Smooth muscle cell of the brain vasculature (primary cell): Measurements from ENCODE around the gene HOXA2.

Source experiments
- DNase-seq: peaks from one replicate; pipeline ENCODE4 v3.0.0-alpha.2; 2012; ENCODE audit warnings: low read depth, low spot score

The HOXA2 gene

DNA sequence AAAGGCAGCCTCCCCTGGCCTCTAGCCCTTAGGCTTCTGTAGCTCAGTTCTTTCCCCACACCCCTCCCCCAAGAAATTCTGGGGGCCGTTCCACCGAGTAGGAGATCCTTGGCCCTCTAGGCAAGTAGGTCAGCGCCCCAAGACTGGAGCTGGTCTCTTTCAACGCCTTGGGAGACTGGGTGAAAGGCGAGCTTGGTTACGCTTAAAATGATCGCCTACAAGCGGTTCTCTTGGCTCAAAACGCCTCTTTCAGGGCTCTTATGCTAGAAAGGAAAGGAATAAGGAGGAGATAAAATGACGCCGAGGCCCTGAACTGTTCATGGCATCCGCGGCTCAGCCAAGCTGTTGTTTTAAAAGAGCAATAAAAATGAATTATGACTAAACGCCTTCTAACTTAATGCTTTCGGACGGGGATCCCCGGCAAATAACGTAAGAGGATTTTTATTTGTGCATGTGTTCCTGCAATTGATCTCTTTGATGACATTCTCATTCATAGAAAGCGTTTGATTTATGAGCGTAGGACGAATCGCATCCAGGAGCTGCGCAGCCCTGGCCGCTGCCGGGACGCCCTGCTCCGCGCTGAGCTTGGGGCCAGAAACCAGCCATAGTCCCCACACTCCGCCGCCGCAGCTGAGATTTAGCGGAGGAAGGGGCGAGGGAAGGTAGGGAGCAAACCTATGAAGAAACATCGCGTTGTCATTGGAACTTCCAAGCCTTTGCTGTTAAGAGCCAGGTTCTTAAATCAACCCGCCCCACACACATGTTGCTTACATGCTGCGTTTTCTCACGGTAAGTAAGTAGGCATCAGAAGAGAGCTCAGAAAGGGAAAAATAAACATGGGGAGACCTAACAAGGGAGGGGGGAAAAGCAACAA lies 3.7 kb downstream of the HOXA2 start:
- DNase-seq = no peak

DNA sequence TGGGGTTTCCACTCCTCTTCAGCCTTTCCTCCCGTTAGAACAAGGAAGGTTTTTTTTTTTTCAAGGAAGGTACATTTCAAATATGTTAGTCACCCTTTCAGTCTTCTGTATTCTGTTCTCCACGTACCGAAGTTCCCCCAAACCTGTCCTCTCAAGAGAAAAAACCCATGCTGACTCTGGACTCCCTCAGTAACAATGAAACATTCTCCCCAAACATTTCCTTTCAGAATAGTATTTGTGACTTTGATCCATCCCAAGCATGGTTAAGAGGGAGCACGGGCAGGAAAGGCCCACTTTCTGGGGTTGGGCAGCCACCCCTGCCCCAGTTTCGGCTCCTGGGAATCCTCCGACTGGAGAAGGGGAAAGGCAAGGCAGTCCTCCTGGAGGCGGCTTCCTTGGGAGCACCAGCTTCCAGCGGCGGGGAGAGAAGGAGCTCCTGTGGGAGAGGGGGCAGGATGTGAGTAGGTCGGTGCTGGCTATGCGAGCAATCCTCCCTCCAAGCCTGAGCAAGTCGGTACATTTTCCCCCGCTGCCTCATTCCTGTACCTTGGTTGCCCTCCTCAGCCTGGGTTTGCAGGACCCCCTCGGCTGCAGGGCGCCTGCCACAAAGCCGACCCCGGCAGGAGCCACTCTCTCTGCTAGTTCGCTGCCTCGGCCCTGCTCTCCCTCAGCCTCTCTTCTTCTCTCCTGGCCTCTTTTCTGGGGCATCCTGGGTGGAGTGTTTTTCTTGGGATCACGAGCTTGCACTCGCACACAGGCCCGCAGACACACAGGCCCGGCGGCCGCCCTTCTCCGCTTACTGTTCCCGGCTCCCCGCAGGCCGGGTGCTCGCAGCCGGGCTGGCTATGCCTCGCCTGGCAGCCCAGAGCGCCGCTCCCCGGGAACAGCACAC lies 4.6 kb downstream of the HOXA2 start:
- no peak for DNase-seq

- no peak for DNase-seq
Observed at GRCh38 chr7:27096768-27097514, 5.5 kb downstream of the HOXA2 start.

GRCh38 chr7:27095897-27096767 lies 6.4 kb downstream of the HOXA2 start, which contains the start of gene HOXA1:
Gene HOXA1, minus strand, starts transcription at chr7:27096000. Its CDS starts 88 bp downstream, at chr7:27095912.
- DNase-seq = no peak

DNA sequence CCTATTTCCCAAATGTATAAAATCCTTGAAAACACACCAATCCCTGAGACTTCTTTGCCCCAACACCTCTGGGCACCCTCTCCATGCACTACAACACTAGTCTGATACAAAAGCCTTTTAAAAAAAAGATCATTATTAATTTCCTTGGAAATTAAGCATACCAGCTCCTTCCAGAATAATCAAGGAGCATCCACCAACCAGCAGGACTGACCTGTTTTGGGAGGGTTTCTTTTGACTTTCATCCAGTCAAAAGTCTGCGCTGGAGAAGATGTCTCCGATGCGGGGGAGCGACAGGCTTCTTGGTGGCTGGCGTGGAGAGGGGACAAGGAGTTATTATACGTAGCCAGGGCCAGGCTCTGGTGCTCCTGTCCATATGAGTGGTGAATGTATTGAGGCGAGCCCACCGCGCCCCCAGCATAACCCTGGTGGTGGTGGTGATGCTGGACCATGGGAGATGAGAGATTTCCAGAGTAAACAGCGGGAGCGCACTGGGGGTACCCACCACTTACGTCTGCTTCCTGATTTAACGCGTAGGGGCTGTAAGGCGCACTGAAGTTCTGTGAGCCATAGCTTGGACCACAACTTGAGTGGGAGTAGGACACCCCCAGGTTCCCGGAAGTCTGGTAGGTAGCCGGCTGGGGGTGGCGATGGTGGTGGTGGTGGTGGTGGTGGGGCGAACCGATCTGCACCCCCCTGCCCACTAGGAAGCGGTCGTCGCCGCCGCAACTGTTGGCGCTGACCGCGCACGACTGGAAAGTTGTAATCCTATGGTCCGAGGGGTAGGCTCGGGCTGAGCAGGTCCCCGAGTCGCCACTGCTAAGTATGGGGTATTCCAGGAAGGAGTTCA lies 7.2 kb downstream of the HOXA2 start:
- DNase-seq = no peak

DNA sequence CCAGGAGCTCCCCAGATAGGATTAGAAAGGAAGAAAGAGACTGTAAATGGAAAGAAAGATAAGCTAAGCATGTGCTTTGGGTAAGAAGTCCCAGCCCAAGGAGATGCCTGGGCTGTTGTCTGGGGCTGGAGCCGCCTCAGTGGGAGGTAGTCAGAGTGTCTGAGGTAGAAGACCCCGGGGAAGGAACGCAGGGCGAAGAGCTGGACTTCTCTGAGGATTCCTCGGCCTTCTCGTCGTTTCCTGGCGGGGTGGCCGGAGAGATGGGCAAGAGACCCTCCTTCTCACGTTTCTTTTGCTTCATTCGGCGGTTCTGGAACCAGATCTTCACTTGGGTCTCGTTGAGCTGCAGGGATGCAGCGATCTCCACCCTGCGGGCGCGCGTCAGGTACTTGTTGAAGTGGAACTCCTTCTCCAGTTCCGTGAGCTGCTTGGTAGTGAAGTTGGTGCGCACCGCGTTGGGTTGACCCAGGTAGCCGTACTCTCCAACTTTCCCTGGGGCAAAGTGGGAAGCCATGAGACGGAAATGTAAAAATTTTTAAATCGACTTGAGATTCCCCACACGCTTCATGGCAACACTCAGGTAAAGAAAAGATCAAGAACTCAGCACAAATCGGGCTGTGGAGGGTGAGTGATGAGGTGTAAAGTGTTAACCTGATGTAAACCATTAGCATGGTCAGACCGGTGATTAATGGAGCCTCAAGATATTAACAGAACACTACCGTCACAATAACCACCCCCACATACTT lies 8.0 kb downstream of the HOXA2 start:
- DNase-seq = no peak

DNA sequence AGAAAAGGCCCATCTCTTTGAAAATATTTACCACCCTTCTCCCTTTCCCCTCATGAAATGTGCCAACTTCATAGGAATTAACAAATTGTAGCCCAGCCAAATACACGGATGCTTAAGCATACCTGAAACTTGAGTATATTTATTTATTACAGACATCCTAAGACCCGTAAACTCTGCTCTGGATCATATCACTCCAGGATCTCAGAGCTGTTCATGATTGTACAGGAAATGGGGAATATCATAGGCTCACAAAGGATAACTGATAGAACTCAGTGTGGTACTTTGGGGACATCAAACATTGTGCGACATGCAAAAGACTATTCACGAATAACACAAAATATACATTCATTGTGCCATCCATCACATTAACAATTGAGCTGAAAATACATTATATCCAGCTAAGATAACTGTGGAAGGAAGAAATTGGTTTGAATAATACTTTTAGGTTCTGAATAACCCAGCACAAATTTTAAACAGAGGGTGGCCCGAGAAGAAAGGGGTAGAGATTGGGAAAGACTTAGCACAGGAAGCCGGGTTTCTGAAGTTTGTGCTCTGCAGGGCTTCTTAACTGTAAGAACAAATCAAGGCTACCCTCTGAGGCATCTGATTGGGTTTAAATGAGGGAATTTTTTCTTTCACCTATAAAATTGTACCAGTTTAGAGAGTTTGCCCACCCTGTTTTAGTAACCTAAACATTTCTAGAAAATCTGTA lies 9.1 kb downstream of the HOXA2 start:
- no peak for DNase-seq

GRCh38 chr7:27092819-27093110 lies 9.7 kb downstream of the HOXA2 start:
- no peak for DNase-seq

GRCh38 chr7:27091941-27092818 lies 10.3 kb downstream of the HOXA2 start:
- no peak for DNase-seq

- DNase-seq = no peak
Observed at GRCh38 chr7:27091105-27091504, 11.4 kb downstream of the HOXA2 start.

- DNase-seq = no peak
Observed at GRCh38 chr7:27088002-27088922, 14.2 kb downstream of the HOXA2 start.

- DNase-seq = no peak
Observed at GRCh38 chr7:27083646-27084045, 18.8 kb downstream of the HOXA2 start.

DNA sequence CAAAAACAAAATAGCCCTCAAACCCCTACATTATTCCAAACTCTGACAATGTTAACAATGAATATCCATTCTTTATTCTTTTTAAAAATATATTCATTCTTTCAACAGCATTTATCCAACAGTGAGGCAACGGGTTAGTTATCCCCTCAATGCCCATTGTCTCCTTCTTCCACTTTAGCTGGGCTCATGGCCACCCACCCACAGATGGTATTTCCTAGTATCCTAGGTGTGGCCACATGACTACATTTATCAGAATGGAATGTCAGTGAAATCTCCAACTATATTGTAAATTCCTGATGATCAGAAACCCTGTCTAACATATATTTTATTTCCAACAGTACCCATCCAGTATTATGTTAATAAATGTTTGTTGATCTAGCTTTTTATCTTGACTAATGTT lies 20.3 kb downstream of the HOXA2 start:
- no peak for DNase-seq

- no peak for DNase-seq
Observed at GRCh38 chr7:27080844-27081436, 21.5 kb downstream of the HOXA2 start.

DNA sequence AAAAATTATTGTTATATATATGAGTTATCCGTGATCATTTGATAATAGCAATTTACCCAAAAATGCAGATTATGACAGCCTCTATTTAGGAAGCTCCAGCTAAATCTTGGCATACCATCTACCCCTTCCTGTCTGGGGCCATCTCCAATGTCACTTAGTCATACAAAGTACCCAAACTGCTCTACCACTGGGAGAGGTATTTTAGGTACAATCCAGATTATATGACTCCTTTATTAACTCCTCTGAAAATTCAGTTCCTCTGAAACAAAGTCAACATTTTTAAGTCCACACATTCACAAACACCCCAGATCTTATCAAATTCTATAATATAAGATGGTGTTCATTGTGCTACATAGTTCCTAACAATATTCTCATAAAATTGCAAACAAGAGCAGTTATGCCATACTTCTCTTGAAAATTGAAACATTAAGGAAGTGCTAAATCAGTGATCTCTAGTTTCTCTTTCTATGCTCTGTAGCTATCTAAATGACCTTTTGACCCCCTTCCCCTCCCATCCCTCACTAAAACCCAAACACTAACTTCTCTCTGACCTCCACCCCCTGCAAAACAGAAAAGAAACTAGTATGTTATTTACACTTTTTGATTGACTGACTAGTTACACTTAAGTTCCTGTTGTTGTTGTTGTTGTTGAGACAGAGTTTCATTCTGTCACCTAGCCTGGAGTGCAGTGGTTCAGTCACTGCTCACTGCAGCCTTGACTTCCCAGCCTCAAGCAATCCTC lies 23.1 kb downstream of the HOXA2 start:
- no peak for DNase-seq
